ENCODE results near the gene FGF23.
"Not testable (repeated sequence)": the region's sequence is repeated elsewhere in the genome, so short reads cannot be mapped to it uniquely, and the experiment has no call there.

FGF23 gene

GRCh38 chr12:4379405-4379804 is at the start of gene FGF23:
TSS of gene FGF23 (minus strand) at chr12:4379712. CDS start at chr12:4379582, 130 bp downstream.
- DNase-seq (ENCODE audit: insufficient read length, low spot score), result peak; percentile 51
- no peak for FAIRE-seq

- DNase-seq (ENCODE audit: insufficient read length, low spot score), result no peak
- FAIRE-seq, result no peak
Measured at GRCh38 chr12:4424422-4424821, 44.9 kb upstream of the FGF23 start.

GRCh38 chr12:4423528-4424195 is 44.1 kb upstream of the FGF23 start:
- DNase-seq (ENCODE audit: insufficient read length, low spot score) (no peak), FAIRE-seq (no peak)

GRCh38 chr12:4422985-4423384 is 43.5 kb upstream of the FGF23 start:
- FAIRE-seq, result no peak
- no peak for DNase-seq (ENCODE audit: insufficient read length, low spot score)

- peak; percentile 81 for DNase-seq (ENCODE audit: insufficient read length, low spot score)
- FAIRE-seq, result peak; percentile 88
Measured at GRCh38 chr12:4421590-4422031, 42.1 kb upstream of the FGF23 start.

- FAIRE-seq, result no peak
- no peak for DNase-seq (ENCODE audit: insufficient read length, low spot score)
Measured at GRCh38 chr12:4420138-4420670, 40.7 kb upstream of the FGF23 start.

GRCh38 chr12:4418913-4419312 is 39.4 kb upstream of the FGF23 start:
- FAIRE-seq, result no peak
- no peak for DNase-seq (ENCODE audit: insufficient read length, low spot score)

GRCh38 chr12:4417936-4418335 is 38.4 kb upstream of the FGF23 start:
- FAIRE-seq (no peak), DNase-seq (ENCODE audit: insufficient read length, low spot score) (no peak)

- DNase-seq (ENCODE audit: insufficient read length, low spot score) (no peak), FAIRE-seq (no peak)
Measured at GRCh38 chr12:4417455-4417854, 37.9 kb upstream of the FGF23 start.

- no peak for FAIRE-seq
- no peak for DNase-seq (ENCODE audit: insufficient read length, low spot score)
Measured at GRCh38 chr12:4416276-4416675, 36.8 kb upstream of the FGF23 start.

- no peak for FAIRE-seq
- DNase-seq (ENCODE audit: insufficient read length, low spot score), result no peak
Measured at GRCh38 chr12:4412465-4412864, 33.0 kb upstream of the FGF23 start.

GRCh38 chr12:4412056-4412455 is 32.5 kb upstream of the FGF23 start:
- FAIRE-seq, result no peak
- no peak for DNase-seq (ENCODE audit: insufficient read length, low spot score)

- no peak for FAIRE-seq
- DNase-seq (ENCODE audit: insufficient read length, low spot score), result no peak
Measured at GRCh38 chr12:4407136-4407535, 27.6 kb upstream of the FGF23 start.

- not testable (repeated sequence) for FAIRE-seq; DNase-seq (ENCODE audit: insufficient read length, low spot score)
Measured at GRCh38 chr12:4404877-4405637, 25.5 kb upstream of the FGF23 start.

GRCh38 chr12:4402996-4403395 is 23.5 kb upstream of the FGF23 start:
- FAIRE-seq, result no peak
- no peak for DNase-seq (ENCODE audit: insufficient read length, low spot score)

- DNase-seq (ENCODE audit: insufficient read length, low spot score), result no peak
- no peak for FAIRE-seq
Measured at GRCh38 chr12:4401117-4401516, 21.6 kb upstream of the FGF23 start.

GRCh38 chr12:4395818-4396217 is 16.3 kb upstream of the FGF23 start:
- DNase-seq (ENCODE audit: insufficient read length, low spot score) (no peak), FAIRE-seq (no peak)

GRCh38 chr12:4393211-4393610 is 13.7 kb upstream of the FGF23 start:
- no peak for FAIRE-seq

GRCh38 chr12:4392223-4392742 is 12.8 kb upstream of the FGF23 start:
- FAIRE-seq (no peak), DNase-seq (ENCODE audit: insufficient read length, low spot score) (no peak)

More at GRCh38 chr12:4393211-4393610, 13.7 kb upstream of the FGF23 start:
- DNase-seq (ENCODE audit: insufficient read length, low spot score), result no peak

- no peak for FAIRE-seq
Measured at GRCh38 chr12:4388662-4389061, 9.2 kb upstream of the FGF23 start.

GRCh38 chr12:4388032-4388431 is 8.5 kb upstream of the FGF23 start:
- DNase-seq (ENCODE audit: insufficient read length, low spot score) (no peak), FAIRE-seq (no peak)

More at GRCh38 chr12:4388662-4389061, 9.2 kb upstream of the FGF23 start:
- no peak for DNase-seq (ENCODE audit: insufficient read length, low spot score)

GRCh38 chr12:4387607-4388006 is 8.1 kb upstream of the FGF23 start:
- no peak for DNase-seq (ENCODE audit: insufficient read length, low spot score)
- no peak for FAIRE-seq
